Lower leg skin (tissue), 3 donors: ENCODE measurements around the gene ZNF488.

Experiments used
- CTCF ChIP-seq, 3 donors: fragments of 450-650 bp; IDR thresholded peaks; one replicate each; pipeline ENCODE4 v1.5.1; 2016; ENCODE audit warnings: antibody characterized with exemption in 3 of 3, mild to moderate bottlenecking in 3 of 3, moderate library complexity in 2 of 3
- POLR2A ChIP-seq, 2 donors: fragments of 450-650 bp; IDR thresholded peaks; one replicate each; pipeline ENCODE4 v1.6.1; 2016 to 2017; ENCODE audit warnings: antibody characterized with exemption in 2 of 2, mild to moderate bottlenecking in 1 of 2, moderate library complexity in 1 of 2

- no peak for TF ChIP-seq CTCF (IDR thresholded peaks at IDR 0.05)
- no peak for TF ChIP-seq POLR2A (IDR thresholded peaks at IDR 0.05)
Measured at GRCh38 chr10:47330366-47330765, 53.7 kb downstream of the ZNF488 start.
